Panc1 (cell line): Measurements from ENCODE around the gene NCR3LG1. TPM values are rescaled to one million over a fixed set of nuclear protein-coding genes. Genes with fewer than 3 reads are reported as not detected.

Experiments used
- ATAC-seq: fragments of 200-7000 bp; cut with Tn5 transposase; 2 replicates; pipeline ENCODE4 v1.9.1; 2020; ENCODE audit warnings: mild to moderate bottlenecking, moderate library complexity
- BruUV-seq: library from RNA; stranded (reverse); fragments of 400-500 nt; replicated peaks from 2 replicates; lab custom pipeline; 2021; lab: Mats Ljungman, UMichigan
- CTCF ChIA-PET: fragments of 300-600 bp; sonication (Branson Sonifier 250); formaldehyde crosslinking; loops from one replicate; lab custom pipeline; 2022; ENCODE audit warnings: antibody characterized with exemption; lab: Charles Lee
- POLR2A ChIA-PET: fragments of 300-600 bp; sonication (Branson Sonifier 250); formaldehyde crosslinking; loops from one replicate; lab custom pipeline; 2022; ENCODE audit warnings: antibody characterized with exemption; lab: Charles Lee
- DNase-seq: peaks from one replicate; pipeline ENCODE4 v3.0.0-alpha.2; 2010; ENCODE audit warnings: low read depth, low spot score
- H3K27ac ChIP-seq: 2 replicates; pipeline ENCODE4 v1.5.1; 2011; ENCODE audit warnings: mild to moderate bottlenecking, low read length, inconsistent platforms
- H3K27me3 ChIP-seq: fragments of 200-500 bp; sonication (Bioruptor generic); 2 replicates; pipeline ENCODE4 v1.6.0; 2014; ENCODE audit warnings: low read length, inconsistent platforms; ENCODE audit not compliant: control insufficient read depth, insufficient read depth
- H3K36me3 ChIP-seq: fragments of 200-500 bp; sonication (Bioruptor generic); 2 replicates; pipeline ENCODE4 v1.5.1; 2014; ENCODE audit warnings: inconsistent platforms, mild to moderate bottlenecking, low read length, moderate library complexity; ENCODE audit not compliant: control insufficient read depth, insufficient read depth
- H3K4me1 ChIP-seq: 2 replicates; pipeline ENCODE4 v1.5.1; 2011; ENCODE audit warnings: inconsistent platforms, mild to moderate bottlenecking, low read length, moderate library complexity; ENCODE audit not compliant: control insufficient read depth, insufficient read depth
- H3K4me3 ChIP-seq, 2 experiments: 2 replicates each; pipeline ENCODE4 v1.5.1; 2011 to 2012; ENCODE audit warnings: low read depth in 2 of 2, low read length in 2 of 2, mild to moderate bottlenecking in 2 of 2, inconsistent platforms in 1 of 2, moderate library complexity in 1 of 2
- H3K9me3 ChIP-seq: fragments of 200-500 bp; sonication (Bioruptor generic); 2 replicates; pipeline ENCODE4 v1.5.1; 2014; ENCODE audit warnings: low read depth, mild to moderate bottlenecking, inconsistent platforms, low read length, moderate library complexity; ENCODE audit not compliant: control insufficient read depth, insufficient read depth
- POLR2AphosphoS5 ChIP-seq: IDR thresholded peaks from 2 replicates; pipeline ENCODE4 v1.6.1; 2012; ENCODE audit warnings: mild to moderate bottlenecking, low read depth, low read length, moderate library complexity
- SIN3A ChIP-seq: IDR thresholded peaks from 2 replicates; pipeline ENCODE4 v1.6.1; 2012; ENCODE audit warnings: low read depth, mild to moderate bottlenecking, low read length, moderate library complexity, borderline replicate concordance; ENCODE audit not compliant: insufficient read depth
- TCF7L2 ChIP-seq: IDR thresholded peaks from 2 replicates; pipeline ENCODE4 v1.6.1; 2011; ENCODE audit warnings: mild to moderate bottlenecking, low read depth, low read length, inconsistent platforms
- in situ Hi-C: cut with HindIII; loops from 2 replicates; pipeline ENCODE4 v1.10.0; 2016; ENCODE audit warnings: low sequenced_read_pairs, low pct_unique_long_range_greater_than_20kb
- intact Hi-C: fragments of 100-400 bp; cut with micrococcal nuclease; formaldehyde crosslinking; loops from one replicate; pipeline ENCODE4 v1.10.0; 2022; ENCODE audit not compliant: unreplicated experiment
- total RNA-seq: library from RNA; stranded (reverse); gene quantifications from one replicate; pipeline ENCODE4 v1.2.1, GENCODE V29; 2021; ENCODE audit not compliant: unreplicated experiment
- TF ChIP-seq, protein P1 (sequence below), 2 experiments: IDR thresholded peaks; 2 replicates each; pipeline ENCODE4 v1.6.1; 2011 to 2012; ENCODE audit warnings: low read depth in 2 of 2, control low read depth in 1 of 2, low read length in 1 of 2, mild to moderate bottlenecking in 1 of 2, moderate library complexity in 1 of 2; ENCODE audit not compliant: insufficient read depth in 1 of 2
- TF ChIP-seq, protein P2 (sequence below): fragments of 450-650 bp; IDR thresholded peaks from 2 replicates; pipeline ENCODE4 v1.5.1; 2017; ENCODE audit warnings: mild to moderate bottlenecking

Gene NCR3LG1
- total RNA-seq, 1 experiment from 2014 or later: 8.6 TPM

DNA sequence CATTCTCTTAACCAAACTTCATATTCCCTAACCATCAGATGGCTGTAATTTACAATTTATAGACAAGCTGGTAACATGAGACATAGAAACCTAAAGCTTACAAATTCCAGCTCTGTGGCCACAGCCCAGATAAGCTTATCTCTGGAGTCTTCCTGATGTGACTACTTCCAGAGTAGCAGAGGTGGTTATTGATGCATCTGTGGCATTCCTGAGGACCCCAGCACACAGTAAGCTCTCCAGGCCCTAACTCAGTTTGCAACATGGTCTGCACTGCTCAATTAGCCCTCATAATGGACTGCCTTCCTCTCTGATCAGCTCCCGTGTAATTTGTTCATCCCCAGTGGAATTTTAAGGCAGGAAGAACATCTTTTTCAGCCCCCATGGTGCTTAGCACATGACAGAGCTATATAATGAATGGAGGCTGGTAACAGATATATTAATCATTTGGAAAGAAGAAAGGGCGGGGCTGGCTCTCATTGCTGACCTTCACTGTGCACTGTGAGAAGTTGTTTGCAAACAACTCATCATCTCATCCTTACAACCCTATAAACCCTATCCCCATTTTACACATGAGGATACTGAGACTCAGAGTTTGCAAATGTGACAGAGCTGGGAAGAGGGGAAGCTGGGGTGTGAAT is 67.0 kb downstream of the NCR3LG1 start:
- in situ Hi-C loops: no loop called here
- POLR2A ChIA-PET: no interaction called here

DNA sequence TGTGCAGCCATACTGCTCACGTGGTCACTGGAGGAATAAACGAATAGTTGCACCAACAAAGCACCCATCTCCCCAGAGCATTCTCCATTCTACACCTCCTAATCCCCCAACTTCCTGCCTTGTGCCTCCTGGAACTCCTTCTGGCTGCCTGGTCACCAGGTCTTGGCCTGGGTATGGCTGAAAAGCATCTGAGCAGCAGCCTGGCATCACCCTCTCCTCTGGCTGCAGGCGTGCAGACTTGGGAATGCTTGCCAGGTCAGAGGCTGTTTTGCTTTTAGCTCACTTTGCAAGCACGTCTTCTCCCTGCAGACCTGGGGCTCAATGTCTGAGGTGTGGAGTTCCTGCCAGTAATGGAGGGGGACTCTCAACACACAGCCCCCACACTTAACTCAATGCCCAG is 70.2 kb downstream of the NCR3LG1 start:
- ChIA-PET POLR2A (no interaction called here), CTCF (no interaction called here)
- H3K4me3 ChIP-seq: no peak overlapping the region
- TF ChIP-seq, protein P1, sequence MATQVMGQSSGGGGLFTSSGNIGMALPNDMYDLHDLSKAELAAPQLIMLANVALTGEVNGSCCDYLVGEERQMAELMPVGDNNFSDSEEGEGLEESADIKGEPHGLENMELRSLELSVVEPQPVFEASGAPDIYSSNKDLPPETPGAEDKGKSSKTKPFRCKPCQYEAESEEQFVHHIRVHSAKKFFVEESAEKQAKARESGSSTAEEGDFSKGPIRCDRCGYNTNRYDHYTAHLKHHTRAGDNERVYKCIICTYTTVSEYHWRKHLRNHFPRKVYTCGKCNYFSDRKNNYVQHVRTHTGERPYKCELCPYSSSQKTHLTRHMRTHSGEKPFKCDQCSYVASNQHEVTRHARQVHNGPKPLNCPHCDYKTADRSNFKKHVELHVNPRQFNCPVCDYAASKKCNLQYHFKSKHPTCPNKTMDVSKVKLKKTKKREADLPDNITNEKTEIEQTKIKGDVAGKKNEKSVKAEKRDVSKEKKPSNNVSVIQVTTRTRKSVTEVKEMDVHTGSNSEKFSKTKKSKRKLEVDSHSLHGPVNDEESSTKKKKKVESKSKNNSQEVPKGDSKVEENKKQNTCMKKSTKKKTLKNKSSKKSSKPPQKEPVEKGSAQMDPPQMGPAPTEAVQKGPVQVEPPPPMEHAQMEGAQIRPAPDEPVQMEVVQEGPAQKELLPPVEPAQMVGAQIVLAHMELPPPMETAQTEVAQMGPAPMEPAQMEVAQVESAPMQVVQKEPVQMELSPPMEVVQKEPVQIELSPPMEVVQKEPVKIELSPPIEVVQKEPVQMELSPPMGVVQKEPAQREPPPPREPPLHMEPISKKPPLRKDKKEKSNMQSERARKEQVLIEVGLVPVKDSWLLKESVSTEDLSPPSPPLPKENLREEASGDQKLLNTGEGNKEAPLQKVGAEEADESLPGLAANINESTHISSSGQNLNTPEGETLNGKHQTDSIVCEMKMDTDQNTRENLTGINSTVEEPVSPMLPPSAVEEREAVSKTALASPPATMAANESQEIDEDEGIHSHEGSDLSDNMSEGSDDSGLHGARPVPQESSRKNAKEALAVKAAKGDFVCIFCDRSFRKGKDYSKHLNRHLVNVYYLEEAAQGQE (IDR thresholded peaks at IDR 0.05; ENCODE audit: insufficient read depth in 1 of 2, low read depth in 2 of 2, low read length in 1 of 2): no peak
- TF ChIP-seq POLR2AphosphoS5 (no peak), SIN3A (no peak), TCF7L2 (no peak)
- TF ChIP-seq, protein P2, sequence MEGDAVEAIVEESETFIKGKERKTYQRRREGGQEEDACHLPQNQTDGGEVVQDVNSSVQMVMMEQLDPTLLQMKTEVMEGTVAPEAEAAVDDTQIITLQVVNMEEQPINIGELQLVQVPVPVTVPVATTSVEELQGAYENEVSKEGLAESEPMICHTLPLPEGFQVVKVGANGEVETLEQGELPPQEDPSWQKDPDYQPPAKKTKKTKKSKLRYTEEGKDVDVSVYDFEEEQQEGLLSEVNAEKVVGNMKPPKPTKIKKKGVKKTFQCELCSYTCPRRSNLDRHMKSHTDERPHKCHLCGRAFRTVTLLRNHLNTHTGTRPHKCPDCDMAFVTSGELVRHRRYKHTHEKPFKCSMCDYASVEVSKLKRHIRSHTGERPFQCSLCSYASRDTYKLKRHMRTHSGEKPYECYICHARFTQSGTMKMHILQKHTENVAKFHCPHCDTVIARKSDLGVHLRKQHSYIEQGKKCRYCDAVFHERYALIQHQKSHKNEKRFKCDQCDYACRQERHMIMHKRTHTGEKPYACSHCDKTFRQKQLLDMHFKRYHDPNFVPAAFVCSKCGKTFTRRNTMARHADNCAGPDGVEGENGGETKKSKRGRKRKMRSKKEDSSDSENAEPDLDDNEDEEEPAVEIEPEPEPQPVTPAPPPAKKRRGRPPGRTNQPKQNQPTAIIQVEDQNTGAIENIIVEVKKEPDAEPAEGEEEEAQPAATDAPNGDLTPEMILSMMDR: no peak
- BruUV-seq: no TSS peak
- ATAC-seq (no peak), DNase-seq (no peak)
- in situ Hi-C loops (no loop called here), intact Hi-C loops (no loop called here)
- no peak overlapping the region for H3K27ac ChIP-seq
- no peaks in the 10 kb centered on the region for H3K4me1 ChIP-seq
- H3K27me3 ChIP-seq: peaks cover 22% of the 10 kb centered on the region
- no peaks in the 10 kb centered on the region for H3K36me3 ChIP-seq
- H3K9me3 ChIP-seq: no peaks in the 10 kb centered on the region

More for the DNA sequence above, 67.0 kb downstream of the NCR3LG1 start:
- H3K27me3 ChIP-seq: peaks cover 22% of the 10 kb centered on the region
- ATAC-seq (no peak), DNase-seq (no peak)
- H3K4me1 ChIP-seq: no peaks in the 10 kb centered on the region
- BruUV-seq: no TSS peak
- no peak overlapping the region for H3K27ac ChIP-seq
- CTCF ChIA-PET: interaction anchor here (0.6 kb wide), 2 partner anchors 29 to 70 kb away, joined by 4 to 5 read pairs; no protein-coding TSS in a partner anchor
- H3K4me3 ChIP-seq: no peak overlapping the region
- TF ChIP-seq, protein P1 (IDR thresholded peaks at IDR 0.05; ENCODE audit: insufficient read depth in 1 of 2, low read depth in 2 of 2, low read length in 1 of 2): no peak
- no peak for TF ChIP-seq SIN3A
- TF ChIP-seq, protein P2: no peak
- TF ChIP-seq TCF7L2: no peak
- no peak for TF ChIP-seq POLR2AphosphoS5
- intact Hi-C loops: no loop called here
- H3K9me3 ChIP-seq: no peaks in the 10 kb centered on the region
- H3K36me3 ChIP-seq: no peaks in the 10 kb centered on the region
